Effector memory CD4-positive, alpha-beta T cell (primary cell): ENCODE measurements around the gene ELAVL1.

Experiments used
- DNase-seq, 3 donors: peaks; one replicate each; pipeline ENCODE4 v3.0.0-alpha.2; 2020
- H3K27ac ChIP-seq: 2 replicates; pipeline ENCODE4 v1.7.0; 2013; ENCODE audit warnings: mild to moderate bottlenecking, low read length, moderate library complexity; ENCODE audit not compliant: insufficient read depth, poor library complexity, severe bottlenecking
- H3K27me3 ChIP-seq: replicated peaks from 2 replicates; pipeline ENCODE4 v1.7.0; 2013; ENCODE audit warnings: mild to moderate bottlenecking, low read length; ENCODE audit not compliant: insufficient read depth, control insufficient read depth, poor library complexity, severe bottlenecking
- H3K36me3 ChIP-seq: 2 replicates; pipeline ENCODE4 v1.7.0; 2013; ENCODE audit warnings: mild to moderate bottlenecking, low read length, moderate library complexity; ENCODE audit not compliant: control insufficient read depth, insufficient read depth
- H3K4me1 ChIP-seq: 2 replicates; pipeline ENCODE4 v1.7.0; 2013; ENCODE audit warnings: low read length, mild to moderate bottlenecking; ENCODE audit not compliant: control insufficient read depth, insufficient read depth, poor library complexity, severe bottlenecking
- H3K4me3 ChIP-seq: 2 replicates; pipeline ENCODE4 v1.7.0; 2013; ENCODE audit warnings: low read length, low read depth, mild to moderate bottlenecking; ENCODE audit not compliant: insufficient read depth, poor library complexity, severe bottlenecking
- H3K9me3 ChIP-seq: 2 replicates; pipeline ENCODE4 v1.7.0; 2013; ENCODE audit warnings: mild to moderate bottlenecking, low read length, moderate library complexity; ENCODE audit not compliant: control insufficient read depth

The ELAVL1 gene

DNA sequence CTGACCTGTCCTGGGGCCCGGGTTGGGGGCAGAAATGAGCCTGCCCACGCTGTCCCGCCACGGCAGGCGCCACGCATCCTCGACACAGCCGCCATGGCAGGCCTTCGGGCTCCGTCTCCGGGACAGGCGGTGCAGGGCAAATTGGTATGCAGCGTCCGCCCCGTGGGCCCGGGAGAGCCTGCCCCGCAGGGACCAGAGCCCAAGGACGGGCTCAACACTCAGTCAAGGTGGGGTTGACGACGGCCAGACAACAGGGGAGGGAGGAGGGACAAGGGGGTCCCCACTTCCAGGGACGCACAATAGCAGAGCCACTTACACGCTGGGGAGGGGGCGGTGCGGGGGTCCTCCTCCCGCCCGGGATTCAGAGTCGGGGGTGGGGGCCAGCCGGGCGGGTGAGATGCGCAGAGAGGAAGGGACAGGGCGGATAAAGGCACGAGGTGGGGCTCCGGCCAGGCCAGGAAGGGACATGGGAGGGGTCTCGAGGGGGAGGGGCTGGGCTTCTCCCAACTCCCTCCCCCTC, 80.7 kb downstream of the ELAVL1 start:
- Histone ChIP-seq H3K9me3 (no peaks in the 10 kb centered on the region), H3K27ac (no peak overlapping the region), H3K4me1 (peaks cover 32% of the 10 kb centered on the region), H3K36me3 (peaks cover 15% of the 10 kb centered on the region), H3K27me3 (no peaks in the 10 kb centered on the region), H3K4me3 (peak overlapping the region; percentile 35)
- no peak for DNase-seq

DNA sequence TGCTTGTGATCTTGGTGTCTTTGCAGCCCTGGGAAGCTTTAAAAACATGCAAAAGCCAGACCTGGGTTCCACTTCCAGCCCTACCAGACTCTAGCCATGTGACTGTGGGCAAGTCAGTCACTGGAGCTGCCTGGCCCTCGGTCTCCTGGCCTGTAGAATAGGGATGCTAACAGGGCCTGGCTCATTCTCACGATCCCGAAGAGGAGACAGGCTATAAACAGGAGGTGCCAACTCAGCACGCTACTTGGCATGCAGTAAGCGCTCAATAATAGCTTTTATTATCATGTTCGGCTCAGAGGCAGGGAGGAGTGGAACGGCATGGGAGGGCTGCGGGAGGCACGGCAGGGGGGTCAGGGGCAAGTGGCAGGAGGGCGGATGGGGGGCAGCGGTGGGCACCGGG, 81.2 kb downstream of the ELAVL1 start:
- Histone ChIP-seq H3K4me1 (peaks cover 34% of the 10 kb centered on the region), H3K4me3 (no peak overlapping the region), H3K27ac (no peak overlapping the region), H3K36me3 (peaks cover 15% of the 10 kb centered on the region), H3K27me3 (peaks cover under 1% of the 10 kb centered on the region), H3K9me3 (no peaks in the 10 kb centered on the region)
- no peak for DNase-seq

DNA sequence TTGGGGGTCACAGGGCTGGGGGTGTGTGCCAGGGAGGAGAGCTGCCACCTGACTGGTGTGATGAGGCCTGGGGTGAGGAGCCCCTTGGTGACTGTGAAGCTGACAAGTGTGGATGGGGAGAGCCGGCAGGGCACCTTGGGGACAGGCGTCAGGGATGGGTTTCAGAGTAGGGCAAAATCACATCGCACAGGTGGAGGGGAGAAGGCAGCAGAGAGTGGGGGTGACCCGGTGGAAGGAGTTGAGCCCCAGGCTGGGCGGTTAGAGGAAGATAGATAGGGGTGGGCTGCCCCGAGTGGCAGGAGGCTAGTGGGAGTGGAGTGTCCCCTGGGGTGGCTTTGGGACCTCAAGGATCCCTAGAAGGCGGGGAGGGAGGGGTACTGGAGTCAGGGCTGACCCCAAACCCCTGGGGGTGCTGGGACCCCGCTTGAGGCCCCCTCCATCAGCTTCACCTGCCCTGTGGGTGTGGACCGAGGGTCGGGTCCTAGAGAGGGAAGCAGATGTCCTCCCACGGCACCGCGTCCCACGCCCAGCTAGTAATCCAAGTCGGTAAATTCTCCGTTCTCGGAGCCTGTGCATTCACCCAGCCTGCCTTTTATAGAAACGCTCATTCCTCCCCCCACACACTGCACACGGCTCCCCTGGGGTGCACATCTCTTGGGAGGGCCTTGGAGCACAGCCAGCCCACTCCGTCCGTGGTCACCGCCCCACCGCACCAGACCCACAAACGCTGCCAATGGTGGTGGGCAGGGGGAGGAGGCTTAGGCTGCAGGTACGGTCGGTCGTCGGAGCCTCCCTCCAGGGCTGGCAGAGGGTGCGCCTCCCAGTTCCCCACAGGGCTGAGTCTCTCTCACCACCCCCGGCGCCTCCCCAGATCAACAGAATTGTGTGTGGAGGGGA, 81.9 kb downstream of the ELAVL1 start:
- peaks cover 34% of the 10 kb centered on the region for H3K4me1 ChIP-seq
- peaks cover 7% of the 10 kb centered on the region for H3K27me3 ChIP-seq
- no peaks in the 10 kb centered on the region for H3K9me3 ChIP-seq
- H3K4me3 ChIP-seq: no peak overlapping the region
- DNase-seq: no peak
- H3K27ac ChIP-seq: no peak overlapping the region
- H3K36me3 ChIP-seq: peaks cover 15% of the 10 kb centered on the region

DNA sequence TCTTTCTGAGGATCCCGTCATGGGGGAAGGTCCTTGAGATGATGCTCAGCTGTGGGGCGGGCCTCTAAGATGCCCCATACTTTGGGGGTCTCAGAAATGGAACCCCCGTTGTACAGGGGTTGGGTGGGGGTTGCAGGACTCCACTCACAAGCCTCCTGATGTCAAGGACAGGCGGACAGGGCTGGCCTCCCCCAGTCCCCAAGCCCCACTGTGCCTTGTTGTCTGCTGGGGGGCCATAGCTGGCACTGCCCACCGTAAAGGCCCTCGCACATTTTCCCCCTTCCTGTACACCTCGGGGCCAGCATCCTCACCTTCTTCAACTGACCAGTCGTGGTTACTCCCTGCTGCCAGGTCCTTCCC, 82.6 kb downstream of the ELAVL1 start:
- DNase-seq: no peak
- H3K9me3 ChIP-seq: no peaks in the 10 kb centered on the region
- H3K27me3 ChIP-seq: peaks cover 11% of the 10 kb centered on the region
- no peak overlapping the region for H3K27ac ChIP-seq
- H3K36me3 ChIP-seq: peaks cover 15% of the 10 kb centered on the region
- H3K4me3 ChIP-seq: no peak overlapping the region
- H3K4me1 ChIP-seq: peaks cover 36% of the 10 kb centered on the region

DNA sequence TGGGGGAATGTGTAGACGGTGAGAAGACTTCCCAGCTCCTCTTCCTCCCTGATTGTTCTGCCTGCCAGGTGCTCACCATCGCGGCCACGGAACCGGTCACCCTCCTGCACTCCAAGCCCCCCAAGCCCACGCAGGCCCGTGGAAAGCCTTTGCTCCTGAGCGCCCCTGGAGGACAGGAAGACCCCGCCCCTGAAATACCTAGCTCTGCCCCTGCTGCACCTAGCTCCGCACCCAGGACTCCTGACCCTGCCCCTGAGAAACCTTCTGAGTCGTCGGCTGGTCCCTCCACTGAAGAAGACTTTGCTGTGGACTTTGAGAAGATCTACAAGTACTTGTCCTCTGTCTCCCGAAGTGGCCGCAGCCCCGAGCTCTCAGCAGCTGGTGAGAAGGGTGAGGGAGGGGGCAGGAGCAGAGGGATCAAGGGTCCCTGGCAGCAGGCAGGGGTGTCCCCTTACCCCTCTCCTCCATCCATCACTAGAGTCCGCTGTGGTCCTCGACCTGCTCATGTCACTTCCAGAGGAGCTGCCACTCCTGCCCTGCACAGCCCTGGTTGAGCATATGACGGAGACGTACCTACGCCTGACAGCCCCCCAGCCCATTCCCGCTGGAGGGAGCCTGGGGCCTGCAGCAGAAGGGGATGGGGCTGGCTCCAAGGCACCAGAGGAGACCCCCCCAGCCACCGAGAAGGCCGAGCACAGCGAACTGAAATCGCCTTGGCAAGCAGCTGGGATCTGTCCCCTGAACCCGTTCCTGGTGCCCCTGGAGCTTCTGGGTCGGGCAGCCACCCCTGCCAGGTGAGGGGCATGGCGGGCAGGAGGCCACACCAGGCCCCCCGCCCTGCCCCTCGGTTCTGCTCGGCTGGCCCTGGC, 83.2 kb downstream of the ELAVL1 start:
- DNase-seq: no peak
- H3K36me3 ChIP-seq: peaks cover 15% of the 10 kb centered on the region
- H3K4me3 ChIP-seq: no peak overlapping the region
- peaks cover 16% of the 10 kb centered on the region for H3K27me3 ChIP-seq
- H3K4me1 ChIP-seq: peaks cover 42% of the 10 kb centered on the region
- peak overlapping the region; percentile 17 for H3K27ac ChIP-seq
- no peaks in the 10 kb centered on the region for H3K9me3 ChIP-seq

DNA sequence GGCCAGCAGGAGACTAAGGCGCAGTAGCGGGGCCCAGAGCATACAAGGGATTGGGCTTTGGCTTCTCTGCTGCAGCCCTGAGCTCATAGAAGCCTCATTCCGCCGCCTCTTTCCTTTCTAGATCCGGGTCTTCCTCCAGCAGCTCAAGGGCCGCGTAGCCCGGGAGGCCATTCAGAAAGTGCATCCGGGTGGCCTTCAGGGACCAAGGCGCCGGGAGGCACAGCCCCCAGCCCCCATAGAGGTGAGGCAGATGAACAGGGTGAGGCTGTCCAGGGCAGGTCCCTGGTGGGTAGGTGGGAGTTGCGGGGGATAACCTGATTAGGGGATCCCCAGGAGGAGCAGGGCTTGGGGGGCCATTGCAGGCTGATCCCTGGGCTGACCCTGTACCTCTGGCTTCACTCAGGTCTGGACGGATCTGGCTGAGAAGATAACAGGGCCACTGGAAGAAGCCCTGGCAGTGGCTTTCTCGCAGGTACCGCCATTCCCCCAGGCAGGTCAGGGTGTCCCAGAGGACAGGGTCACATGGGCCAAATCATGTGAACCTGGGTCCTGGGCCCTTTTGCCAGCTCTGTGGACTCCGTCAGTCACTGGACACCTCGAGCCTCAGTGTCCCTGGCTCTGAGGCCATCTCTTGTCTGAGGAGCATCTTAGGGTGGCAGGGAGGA, 84.0 kb downstream of the ELAVL1 start:
- H3K4me1 ChIP-seq: peaks cover 46% of the 10 kb centered on the region

DNA sequence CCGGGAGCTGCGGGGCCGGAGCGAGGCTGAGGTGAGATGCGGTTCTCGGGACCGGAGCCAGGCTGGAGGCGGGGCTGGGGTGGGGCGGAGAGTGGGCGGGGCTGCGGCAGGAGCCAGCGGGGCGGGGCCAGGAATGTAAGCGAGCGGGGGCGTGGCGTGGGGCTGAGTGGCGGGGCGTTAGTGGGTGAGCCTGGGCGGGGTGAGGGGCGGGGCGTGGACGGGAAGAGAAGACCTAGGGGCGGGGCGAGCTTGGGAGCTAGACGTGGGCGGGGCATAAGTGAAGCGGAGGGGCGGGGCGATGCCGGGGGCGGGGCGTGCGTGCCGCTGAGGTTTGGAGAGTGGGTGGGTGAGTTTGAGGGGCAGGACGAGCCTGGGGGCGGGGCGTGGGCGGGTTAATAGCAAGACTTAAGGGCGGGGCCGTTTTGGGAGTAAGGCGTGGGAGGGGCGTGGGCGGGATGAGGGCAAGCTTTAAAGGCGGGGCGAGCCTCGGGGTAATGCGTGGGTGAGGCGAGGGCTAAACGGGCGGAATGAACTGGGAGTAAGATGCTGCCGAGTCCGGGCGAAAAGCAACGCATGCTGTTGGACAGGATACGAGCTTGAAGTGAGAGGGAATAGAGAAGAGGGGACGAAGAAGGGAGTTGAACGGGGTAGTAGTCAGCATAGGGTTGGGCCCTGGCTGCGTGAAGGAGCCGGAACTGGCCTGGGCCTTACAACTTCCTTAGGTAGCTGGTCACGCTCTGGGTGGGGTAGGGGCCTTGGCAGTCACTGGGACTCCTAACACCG, 84.7 kb downstream of the ELAVL1 start:
- Histone ChIP-seq H3K4me1 (peaks cover 51% of the 10 kb centered on the region), H3K4me3 (peak overlapping the region; percentile 90), H3K27me3 (peaks cover 29% of the 10 kb centered on the region), H3K9me3 (no peaks in the 10 kb centered on the region), H3K36me3 (peaks cover 15% of the 10 kb centered on the region), H3K27ac (peak overlapping the region; percentile 72)
- DNase-seq: peak; percentile 99 to 100 (median 99)

More for the DNA sequence above, 84.0 kb downstream of the ELAVL1 start:
- Histone ChIP-seq H3K27ac (peak overlapping the region; percentile 54), H3K27me3 (peaks cover 22% of the 10 kb centered on the region), H3K9me3 (no peaks in the 10 kb centered on the region), H3K36me3 (peaks cover 15% of the 10 kb centered on the region), H3K4me3 (peak overlapping the region; percentile 24)
- DNase-seq: no peak

DNA sequence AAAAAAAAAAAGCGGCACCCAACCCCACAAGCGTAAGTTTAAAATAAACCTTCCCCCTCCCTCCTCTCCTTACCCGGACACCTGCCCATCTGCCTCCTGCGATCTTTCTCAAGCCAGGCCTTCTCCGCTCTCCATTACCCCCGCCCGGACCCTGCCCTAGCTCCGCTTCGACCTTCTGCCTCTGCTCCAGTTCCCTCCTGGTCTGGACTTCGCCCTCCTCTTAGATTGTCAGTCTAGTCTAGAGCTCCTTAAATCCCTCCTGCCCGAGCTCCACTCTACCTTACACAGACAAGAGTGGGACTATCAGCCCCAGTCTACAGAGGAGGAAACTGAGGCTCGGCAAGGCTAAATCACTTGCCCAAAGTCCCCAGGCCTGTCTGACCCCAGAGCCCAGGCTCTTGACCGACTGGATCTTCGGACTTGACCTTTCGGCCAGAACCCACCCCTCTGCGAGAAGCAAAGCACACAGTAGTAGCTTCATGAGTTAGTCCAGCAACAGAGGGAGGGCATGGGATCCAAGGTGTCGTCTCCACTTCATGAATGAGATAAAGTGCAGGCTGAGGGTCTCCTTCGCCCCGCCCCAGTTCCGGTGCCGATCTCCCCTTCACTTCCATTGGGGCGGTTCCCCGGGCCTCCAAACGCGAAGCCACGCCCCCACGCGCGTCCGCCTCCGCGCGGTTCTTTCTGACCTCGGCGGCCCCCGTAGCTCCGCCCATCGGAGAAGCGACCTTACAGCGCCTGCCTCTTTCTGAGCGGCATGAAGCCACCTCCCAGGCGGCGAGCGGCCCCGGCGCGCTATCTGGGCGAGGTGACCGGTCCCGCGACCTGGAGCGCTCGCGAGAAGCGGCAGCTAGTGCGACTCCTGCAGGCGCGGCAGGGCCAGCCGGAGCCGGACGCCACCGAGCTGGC, 85.6 kb downstream of the ELAVL1 start, which contains the start of gene SNAPC2:
SNAPC2 (plus strand) TSS at position 729 of the 909 bp plus-strand sequence; CDS start at position 758, 29 bp downstream.
- Histone ChIP-seq H3K4me3 (peak within 1 kb of the TSS; percentile 90), H3K27me3 (peaks cover 31% of the 10 kb centered on the region), H3K9me3 (no peaks in the 10 kb centered on the region), H3K27ac (peak within 1 kb of the TSS; percentile 72), H3K36me3 (peaks cover 15% of the 10 kb centered on the region), H3K4me1 (peaks cover 47% of the 10 kb centered on the region)
- DNase-seq: peak; percentile 92 to 94 (median 93)
